A673 (cell line): ENCODE measurements around the gene PPP1R12A. TPM values are rescaled to one million over a fixed set of nuclear protein-coding genes. Genes with fewer than 3 reads are reported as not detected.

ENCODE experiments used
- BruUV-seq: library from RNA; stranded (reverse); fragments of 400-500 nt; replicated peaks from 2 replicates; lab custom pipeline; 2021; lab: Mats Ljungman, UMichigan
- CTCF ChIA-PET: fragments of 300-600 bp; sonication (Branson Sonifier 250); formaldehyde crosslinking; loops from one replicate; lab custom pipeline; 2022; ENCODE audit warnings: antibody characterized with exemption; lab: Charles Lee
- POLR2A ChIA-PET: fragments of 300-600 bp; sonication (Branson Sonifier 250); formaldehyde crosslinking; loops from one replicate; lab custom pipeline; 2022; ENCODE audit warnings: antibody characterized with exemption; ENCODE audit not compliant: low non-redundant PET; lab: Charles Lee
- DNase-seq: peaks from one replicate; pipeline ENCODE4 v3.0.0-alpha.2; 2015; ENCODE audit warnings: low spot score
- H3K27ac ChIP-seq: fragments of 200-600 bp; sonication (generic); 2 replicates; pipeline ENCODE4 v1.5.1; 2016; ENCODE audit warnings: mixed run types, low read depth, mild to moderate bottlenecking, mixed read lengths, antibody characterized with exemption, low read length; ENCODE audit not compliant: poor library complexity, severe bottlenecking
- H3K27me3 ChIP-seq: fragments of 200-600 bp; sonication (generic); replicated peaks from 2 replicates; pipeline ENCODE4 v1.6.1; 2017; ENCODE audit warnings: mixed run types, low read depth, mild to moderate bottlenecking, mixed read lengths, antibody characterized with exemption, low read length; ENCODE audit not compliant: insufficient read depth, poor library complexity
- H3K36me3 ChIP-seq: fragments of 200-600 bp; sonication (generic); 2 replicates; pipeline ENCODE4 v1.6.1; 2016; ENCODE audit warnings: mixed run types, mild to moderate bottlenecking, mixed read lengths, antibody characterized with exemption, low read length; ENCODE audit not compliant: insufficient read depth, poor library complexity, severe bottlenecking
- H3K4me1 ChIP-seq: fragments of 200-600 bp; sonication (generic); 2 replicates; pipeline ENCODE4 v1.6.1; 2017; ENCODE audit warnings: mixed run types, mild to moderate bottlenecking, mixed read lengths, antibody characterized with exemption, low read length; ENCODE audit not compliant: insufficient read depth, poor library complexity, severe bottlenecking
- H3K4me3 ChIP-seq: fragments of 200-600 bp; sonication (generic); 2 replicates; pipeline ENCODE4 v1.5.1; 2016; ENCODE audit warnings: low read depth, mixed run types, mild to moderate bottlenecking, mixed read lengths, low read length; ENCODE audit not compliant: poor library complexity, severe bottlenecking
- H3K9me3 ChIP-seq: fragments of 200-600 bp; sonication (generic); 2 replicates; pipeline ENCODE4 v1.6.1; 2016; ENCODE audit warnings: mixed run types, low read depth, mild to moderate bottlenecking, mixed read lengths, antibody characterized with exemption, low read length; ENCODE audit not compliant: poor library complexity, severe bottlenecking
- EZH2 ChIP-seq: fragments of 200-600 bp; sonication (generic); IDR thresholded peaks from 2 replicates; pipeline ENCODE4 v1.6.1; 2017; ENCODE audit warnings: borderline replicate concordance, low read depth, mild to moderate bottlenecking, mixed read lengths, antibody characterized with exemption, low read length; ENCODE audit not compliant: poor library complexity, severe bottlenecking
- intact Hi-C: fragments of 100-400 bp; cut with micrococcal nuclease; formaldehyde crosslinking; loops from one replicate; pipeline ENCODE4 v1.10.0; 2022; ENCODE audit not compliant: unreplicated experiment
- total RNA-seq: library from RNA; stranded (reverse); gene quantifications from 2 replicates; pipeline ENCODE4 v1.2.3, GENCODE V29; 2021
- TF ChIP-seq, protein P1 (sequence below): fragments of 300-800, 200-600 bp; sonication (generic); conservative IDR thresholded peaks from 2 replicates; pipeline ENCODE4 v1.5.1; 2017; ENCODE audit warnings: low read depth, mild to moderate bottlenecking, antibody characterized with exemption, low read length, moderate library complexity, mixed read lengths

Gene PPP1R12A
- total RNA-seq, 1 experiment from 2014 or later = 80.8 TPM

GRCh38 chr12:79775355-79776027 lies 159.4 kb downstream of the PPP1R12A start:
- Histone ChIP-seq H3K36me3 (peaks cover 17% of the 10 kb centered on the region), H3K27me3 (no peaks in the 10 kb centered on the region), H3K4me3 (no peak overlapping the region), H3K27ac (no peak overlapping the region), H3K4me1 (no peaks in the 10 kb centered on the region), H3K9me3 (no peaks in the 10 kb centered on the region)
- no peak for TF ChIP-seq EZH2
- TF ChIP-seq, protein P1, sequence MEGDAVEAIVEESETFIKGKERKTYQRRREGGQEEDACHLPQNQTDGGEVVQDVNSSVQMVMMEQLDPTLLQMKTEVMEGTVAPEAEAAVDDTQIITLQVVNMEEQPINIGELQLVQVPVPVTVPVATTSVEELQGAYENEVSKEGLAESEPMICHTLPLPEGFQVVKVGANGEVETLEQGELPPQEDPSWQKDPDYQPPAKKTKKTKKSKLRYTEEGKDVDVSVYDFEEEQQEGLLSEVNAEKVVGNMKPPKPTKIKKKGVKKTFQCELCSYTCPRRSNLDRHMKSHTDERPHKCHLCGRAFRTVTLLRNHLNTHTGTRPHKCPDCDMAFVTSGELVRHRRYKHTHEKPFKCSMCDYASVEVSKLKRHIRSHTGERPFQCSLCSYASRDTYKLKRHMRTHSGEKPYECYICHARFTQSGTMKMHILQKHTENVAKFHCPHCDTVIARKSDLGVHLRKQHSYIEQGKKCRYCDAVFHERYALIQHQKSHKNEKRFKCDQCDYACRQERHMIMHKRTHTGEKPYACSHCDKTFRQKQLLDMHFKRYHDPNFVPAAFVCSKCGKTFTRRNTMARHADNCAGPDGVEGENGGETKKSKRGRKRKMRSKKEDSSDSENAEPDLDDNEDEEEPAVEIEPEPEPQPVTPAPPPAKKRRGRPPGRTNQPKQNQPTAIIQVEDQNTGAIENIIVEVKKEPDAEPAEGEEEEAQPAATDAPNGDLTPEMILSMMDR = no peak
- no peak for DNase-seq
- intact Hi-C loops = no loop called here
- ChIA-PET CTCF (no interaction called here), POLR2A (interaction anchor here (0.5 kb wide), 1 partner anchor 14 kb away, joined by 5 read pairs; no protein-coding TSS in a partner anchor)
- BruUV-seq = no TSS peak

- H3K4me1 ChIP-seq = no peaks in the 10 kb centered on the region
- H3K9me3 ChIP-seq = no peaks in the 10 kb centered on the region
- no peak overlapping the region for H3K4me3 ChIP-seq
- H3K27ac ChIP-seq = no peak overlapping the region
- TF ChIP-seq, protein P1 = no peak
- TF ChIP-seq EZH2 = no peak
- ChIA-PET CTCF (no interaction called here), POLR2A (no interaction called here)
- no peaks in the 10 kb centered on the region for H3K27me3 ChIP-seq
- no peak for DNase-seq
- H3K36me3 ChIP-seq = peaks cover 12% of the 10 kb centered on the region
- intact Hi-C loops = no loop called here
- no TSS peak for BruUV-seq
These were observed 161.0 kb downstream of the PPP1R12A start for GRCh38 chr12:79773896-79774295.

- TF ChIP-seq, protein P1 = no peak
- no peak for TF ChIP-seq EZH2
- Histone ChIP-seq H3K9me3 (no peaks in the 10 kb centered on the region), H3K4me3 (no peak overlapping the region), H3K36me3 (peaks cover 6% of the 10 kb centered on the region), H3K27me3 (no peaks in the 10 kb centered on the region), H3K27ac (no peak overlapping the region), H3K4me1 (no peaks in the 10 kb centered on the region)
- no TSS peak for BruUV-seq
- ChIA-PET POLR2A (no interaction called here), CTCF (no interaction called here)
- no peak for DNase-seq
- intact Hi-C loops = no loop called here
These were observed 164.9 kb downstream of the PPP1R12A start for GRCh38 chr12:79769860-79770485.
